ENCODE measurements around the gene TKT. TPM values are rescaled to one million over a fixed set of nuclear protein-coding genes. Genes with fewer than 3 reads are reported as not detected.

The TKT gene
- total and polyA plus RNA-seq, 2 of the 4 experiments (the other 2 are of a cell fraction): 280 to 349 TPM

GRCh38 chr3:53191836-53192480 lies 63.9 kb downstream of the TKT start:
- no peak overlapping the region for H3K4ac ChIP-seq (ENCODE audit: low read depth, low read length)
- H4K91ac ChIP-seq (ENCODE audit: insufficient read depth, low read depth, low read length): no peak overlapping the region
- H2AK5ac ChIP-seq (ENCODE audit: low read depth, low read length): no peak overlapping the region
- DNase-seq (no peak), ATAC-seq (ENCODE audit: low read depth) (no peak)
- no peak overlapping the region for H2AFZ ChIP-seq (replicated peaks; ENCODE audit: low read length, poor library complexity)
- no peak overlapping the region for H2AK9ac ChIP-seq (replicated peaks; ENCODE audit: low read depth, low read length, poor library complexity)
- peaks cover 3% of the 10 kb centered on the region; the same call in 1 of the 2 replicates for H4K20me1 ChIP-seq (ENCODE audit: insufficient read depth, low read length)
- no peak overlapping the region for H3K4me3 ChIP-seq (ENCODE audit: insufficient read depth, low read depth, low read length)
- no peak overlapping the region for H3K4me2 ChIP-seq (ENCODE audit: low read depth, low read length)
- no peaks in the 10 kb centered on the region for H3K9me3 ChIP-seq (ENCODE audit: control insufficient read depth, insufficient read depth, low read length)
- H3K18ac ChIP-seq (ENCODE audit: low read depth, low read length): no peak overlapping the region
- H2BK20ac ChIP-seq (ENCODE audit: low read depth, low read length): no peak overlapping the region
- no peak overlapping the region for H4K5ac ChIP-seq (ENCODE audit: low read depth, low read length)
- H3K14ac ChIP-seq (replicated peaks; ENCODE audit: low read depth, low read length): no peak overlapping the region
- WGBS, 2 experiments (ENCODE audit: extremely low coverage in 2 of 2, insufficient read length in 1 of 2): 95% methylated on average over 6 of the region's 16 CpGs; no CpG with 5 or more reads in 1 of the 2 experiments
- H3K23ac ChIP-seq (ENCODE audit: low read depth, low read length): no peak overlapping the region
- H3K27me3 ChIP-seq (ENCODE audit: control insufficient read depth, insufficient read depth, low read length): no peaks in the 10 kb centered on the region
- peaks cover 19% of the 10 kb centered on the region for H3K4me1 ChIP-seq (ENCODE audit: control insufficient read depth, insufficient read depth, low read length)
- no peak overlapping the region for H3K9ac ChIP-seq (ENCODE audit: low read depth, low read length)
- CTCF ChIA-PET: interaction anchor here (1.1 kb wide), 1 partner anchor 77 kb away, joined by 3 read pairs; no protein-coding TSS in a partner anchor
- POLR2A ChIA-PET (ENCODE audit: unreplicated experiment): no interaction called here
- in situ Hi-C loops (cut with MboI; ENCODE audit: low sequenced_read_pairs): loop anchor here (5.0 kb wide), 1 partner anchor 60 kb away; the partner anchor contains the start of gene RFT1
- no peak overlapping the region for H2BK5ac ChIP-seq (ENCODE audit: low read depth, low read length, poor library complexity, severe bottlenecking)
- BruUV-seq (replicated peaks): no TSS peak
- dilution Hi-C loops (cut with HindIII; ENCODE audit: low sequenced_read_pairs, unreplicated experiment): no loop called here
- no peak overlapping the region for H2BK120ac ChIP-seq (ENCODE audit: low read depth, low read length)
- peaks cover 10% of the 10 kb centered on the region; the same call in 1 of the 2 replicates for H3K9me1 ChIP-seq (ENCODE audit: insufficient read depth, low read length)
- H3K79me1 ChIP-seq (ENCODE audit: low read depth in 1 of 2, low read length in 2 of 2): no peaks in the 10 kb centered on the region
- TF ChIP-seq SMC3 (IDR thresholded peaks at IDR 0.05; ENCODE audit: low read depth, low read length) (no peak), FOS (IDR thresholded peaks at IDR 0.05; ENCODE audit: low read depth, low read length) (no peak), RFX5 (IDR thresholded peaks at IDR 0.05; ENCODE audit: low read depth, low read length) (no peak), CTCF (conservative IDR thresholded peaks at IDR 0.05; ENCODE audit: low read depth, low read length) (no peak), NFE2L2 (IDR thresholded peaks at IDR 0.05; ENCODE audit: low read depth, low read length) (no peak), MXI1 (IDR thresholded peaks at IDR 0.05; ENCODE audit: borderline replicate concordance, low read depth, low read length) (no peak), CHD1 (IDR thresholded peaks at IDR 0.05; ENCODE audit: low read depth, low read length) (no peak), MAZ (IDR thresholded peaks at IDR 0.05; ENCODE audit: borderline replicate concordance, low read depth, low read length) (no peak), ELK1 (IDR thresholded peaks at IDR 0.05; ENCODE audit: borderline replicate concordance, low read depth, low read length) (no peak), USF2 (IDR thresholded peaks at IDR 0.05; ENCODE audit: low read depth, low read length) (no peak), MAFK (IDR thresholded peaks at IDR 0.05; ENCODE audit: low read depth, low read length) (no peak), BHLHE40 (IDR thresholded peaks at IDR 0.05; ENCODE audit: low read depth, low read length) (no peak), POLR2A (IDR thresholded peaks at IDR 0.05; ENCODE audit: low read depth, low read length) (no peak), RAD21 (IDR thresholded peaks at IDR 0.05; ENCODE audit: low read length) (no peak), RCOR1 (IDR thresholded peaks at IDR 0.05; ENCODE audit: insufficient replicate concordance, low read length) (no peak), CEBPB (IDR thresholded peaks at IDR 0.05; ENCODE audit: low read depth, low read length) (no peak)
- H4K8ac ChIP-seq (ENCODE audit: low read depth in 2 of 2, low read length in 2 of 2): no peak overlapping the region
- no peak overlapping the region for H2BK15ac ChIP-seq (ENCODE audit: low read depth, low read length)
- intact Hi-C loops (cut with micrococcal nuclease): no loop called here
- H3K56ac ChIP-seq (ENCODE audit: extremely low read depth, insufficient read depth, low read length): no peak overlapping the region
- no peak overlapping the region for H3K27ac ChIP-seq (ENCODE audit: insufficient read depth, low read length)
- peaks cover 16% of the 10 kb centered on the region; the same call in 1 of the 2 replicates for H3K36me3 ChIP-seq (ENCODE audit: control insufficient read depth, insufficient read depth, low read length)

Measured in IMR-90 (cell line).